ENCODE results near the gene LMO3. TPM values are rescaled to one million over a fixed set of nuclear protein-coding genes. Genes with fewer than 3 reads are reported as not detected.

The LMO3 gene
- total RNA-seq, 4 donors from 2014 or later = 0.15 to 7.1 (median 3.0) TPM

DNA sequence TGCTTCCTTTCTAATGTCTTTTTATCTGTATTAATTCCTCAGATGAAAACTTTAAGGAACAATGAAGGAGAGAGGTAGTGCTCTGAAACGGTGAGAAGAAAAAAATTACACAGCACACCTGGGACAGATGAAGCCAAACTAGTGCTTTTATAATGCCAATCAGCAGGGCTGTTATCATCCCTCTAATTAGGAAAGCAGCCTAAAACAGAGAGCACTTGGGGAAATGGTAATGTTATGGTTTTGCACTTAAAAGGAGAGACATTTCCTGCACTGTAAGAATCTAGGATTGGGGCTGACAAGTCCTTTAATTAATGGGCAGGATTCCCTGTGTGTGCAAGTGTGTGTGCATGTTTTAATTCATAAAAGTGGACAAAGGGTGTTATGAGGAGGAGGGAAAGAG is 4.8 kb upstream of the LMO3 start:
- intact Hi-C loops (cut with DNase I) = no loop called here
- peak overlapping the region in 1 of 4 donors; percentile 14 for H3K4me3 ChIP-seq
- 0 to 15% methylated on average over 1 of the region's 1 CpG for WGBS, 2 donors
- DNase-seq = no peak
- H3K27ac ChIP-seq = peak overlapping the region in 1 of 4 donors; percentile 70
- H3K4me1 ChIP-seq = peaks cover 0 to 12% (median 0%) of the 10 kb centered on the region in 3 donors
- no peaks in the 10 kb centered on the region for H3K9me3 ChIP-seq
- TF ChIP-seq POLR2A (IDR thresholded peaks at IDR 0.05) = no peak
- TF ChIP-seq, protein P1, sequence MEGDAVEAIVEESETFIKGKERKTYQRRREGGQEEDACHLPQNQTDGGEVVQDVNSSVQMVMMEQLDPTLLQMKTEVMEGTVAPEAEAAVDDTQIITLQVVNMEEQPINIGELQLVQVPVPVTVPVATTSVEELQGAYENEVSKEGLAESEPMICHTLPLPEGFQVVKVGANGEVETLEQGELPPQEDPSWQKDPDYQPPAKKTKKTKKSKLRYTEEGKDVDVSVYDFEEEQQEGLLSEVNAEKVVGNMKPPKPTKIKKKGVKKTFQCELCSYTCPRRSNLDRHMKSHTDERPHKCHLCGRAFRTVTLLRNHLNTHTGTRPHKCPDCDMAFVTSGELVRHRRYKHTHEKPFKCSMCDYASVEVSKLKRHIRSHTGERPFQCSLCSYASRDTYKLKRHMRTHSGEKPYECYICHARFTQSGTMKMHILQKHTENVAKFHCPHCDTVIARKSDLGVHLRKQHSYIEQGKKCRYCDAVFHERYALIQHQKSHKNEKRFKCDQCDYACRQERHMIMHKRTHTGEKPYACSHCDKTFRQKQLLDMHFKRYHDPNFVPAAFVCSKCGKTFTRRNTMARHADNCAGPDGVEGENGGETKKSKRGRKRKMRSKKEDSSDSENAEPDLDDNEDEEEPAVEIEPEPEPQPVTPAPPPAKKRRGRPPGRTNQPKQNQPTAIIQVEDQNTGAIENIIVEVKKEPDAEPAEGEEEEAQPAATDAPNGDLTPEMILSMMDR (IDR thresholded peaks at IDR 0.05) = no peak
- no peaks in the 10 kb centered on the region for H3K36me3 ChIP-seq
- H3K27me3 ChIP-seq = peaks cover 0 to 54% (median 0%) of the 10 kb centered on the region in 4 donors

DNA sequence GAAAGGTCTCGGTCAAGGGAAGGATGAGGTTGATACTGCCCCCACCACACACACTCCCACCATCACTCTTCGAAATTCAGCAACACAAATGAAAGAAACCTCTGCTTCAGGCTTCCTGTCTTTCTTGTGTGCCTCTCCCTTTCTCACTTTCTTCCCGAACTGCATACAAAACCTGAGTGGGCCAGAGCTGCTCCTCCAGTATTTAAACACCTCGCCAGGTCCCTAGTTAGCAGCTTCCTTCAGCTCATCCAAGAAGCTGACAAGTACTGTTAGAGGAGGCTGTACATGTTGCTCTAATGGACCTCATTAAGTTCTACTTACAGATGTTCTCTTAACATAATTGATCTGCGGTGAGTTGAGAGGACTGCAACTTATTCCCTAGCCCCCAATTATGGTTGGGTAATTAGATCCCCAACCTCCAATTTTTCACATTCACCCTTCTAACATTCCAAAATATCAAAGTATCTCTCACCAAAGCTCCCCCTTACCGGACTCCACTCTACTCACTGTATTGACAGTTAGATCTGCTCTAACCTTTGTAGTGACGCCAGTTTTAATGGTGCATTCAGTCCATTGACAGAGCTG is 4.1 kb upstream of the LMO3 start:
- Histone ChIP-seq H3K4me1 (peaks cover 0 to 19% (median 0%) of the 10 kb centered on the region in 3 donors), H3K36me3 (no peaks in the 10 kb centered on the region), H3K27me3 (peaks cover 0 to 60% (median 0%) of the 10 kb centered on the region in 4 donors), H3K27ac (peak overlapping the region in 3 of 4 donors; percentile 30 to 70 (median 34)), H3K4me3 (peak overlapping the region in 2 of 4 donors; percentile 17 to 30), H3K9me3 (no peaks in the 10 kb centered on the region)
- intact Hi-C loops (cut with DNase I) = no loop called here
- no peak for DNase-seq
- WGBS, 2 donors = 40 to 60% methylated on average over 7 of the region's 7 CpGs
- TF ChIP-seq, protein P1 (IDR thresholded peaks at IDR 0.05) = no peak
- no peak for TF ChIP-seq POLR2A (IDR thresholded peaks at IDR 0.05)

DNA sequence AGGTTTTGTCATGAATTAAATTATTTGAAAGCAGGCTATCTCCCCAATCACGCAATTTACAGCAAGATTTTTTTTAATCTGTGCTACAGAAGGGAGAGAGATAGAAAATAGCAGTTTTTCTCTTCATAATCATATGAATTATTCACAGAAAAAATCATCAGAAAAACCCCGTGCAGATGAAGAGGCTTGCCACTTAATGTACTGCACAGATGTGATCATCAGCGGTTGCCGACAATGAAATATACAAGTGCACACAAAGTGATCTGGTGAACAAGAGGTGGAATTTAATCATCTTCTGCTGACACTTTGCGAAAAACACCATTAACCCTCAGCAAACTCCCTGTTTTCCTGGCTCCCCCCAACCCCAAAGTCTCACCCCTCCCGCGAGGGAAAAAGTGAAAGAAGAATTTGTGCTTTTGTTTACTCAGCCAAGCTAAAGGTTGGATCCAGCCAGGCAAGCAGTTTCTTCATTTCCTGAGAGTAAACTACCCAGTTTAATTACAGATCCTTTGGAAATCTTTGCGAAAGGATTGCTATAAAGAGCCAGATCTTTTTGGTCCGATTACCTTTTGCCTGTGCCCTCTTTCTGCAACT is 3.1 kb upstream of the LMO3 start:
- Histone ChIP-seq H3K9me3 (no peaks in the 10 kb centered on the region), H3K4me1 (peaks cover 0 to 23% (median 0%) of the 10 kb centered on the region in 3 donors), H3K27me3 (peaks cover 0 to 71% (median 0%) of the 10 kb centered on the region in 4 donors), H3K4me3 (peak overlapping the region in 2 of 4 donors; percentile 17 to 30), H3K36me3 (no peaks in the 10 kb centered on the region), H3K27ac (peak overlapping the region in 3 of 4 donors; percentile 30 to 53 (median 34))
- intact Hi-C loops (cut with DNase I) = no loop called here
- WGBS, 2 donors = 27 to 31% methylated on average over 9 of the region's 9 CpGs
- TF ChIP-seq, protein P1 (IDR thresholded peaks at IDR 0.05) = no peak
- no peak for TF ChIP-seq POLR2A (IDR thresholded peaks at IDR 0.05)
- no peak for DNase-seq

GRCh38 chr12:16607906-16608775 is 2.2 kb upstream of the LMO3 start:
- no peak for DNase-seq
- Histone ChIP-seq H3K27me3 (peaks cover 0 to 74% (median 0%) of the 10 kb centered on the region in 4 donors), H3K4me3 (no peak overlapping the region), H3K4me1 (peaks cover 0 to 23% (median 0%) of the 10 kb centered on the region in 3 donors), H3K36me3 (no peaks in the 10 kb centered on the region), H3K27ac (peak overlapping the region in 2 of 4 donors; percentile 3 to 53), H3K9me3 (no peaks in the 10 kb centered on the region)
- intact Hi-C loops (cut with DNase I) = no loop called here
- TF ChIP-seq, protein P1 (IDR thresholded peaks at IDR 0.05) = no peak
- TF ChIP-seq POLR2A (IDR thresholded peaks at IDR 0.05) = no peak
- 60 to 69% methylated on average over 11 of the region's 11 CpGs for WGBS, 2 donors

Data from esophagus squamous epithelium (tissue), 5 donors.